Left renal pelvis (tissue), 4 donors: ENCODE data around the gene SORT1. TPM values are rescaled to one million over a fixed set of nuclear protein-coding genes. Genes with fewer than 3 reads are reported as not detected.
"Not testable (repeated sequence)": the region's sequence is repeated elsewhere in the genome, so short reads cannot be mapped to it uniquely, and the experiment has no call there.

ENCODE experiments used
- DNase-seq, 4 donors: peaks; one replicate each; pipeline ENCODE4 v3.0.0-alpha.2; 2013; ENCODE audit warnings: low read depth in 4 of 4, low spot score in 3 of 4
- polyA plus RNA-seq, 4 donors: library from polyadenylated mRNA; unstranded; fragments of 120-200 nt; gene quantifications; one replicate each; pipeline ENCODE4 v1.2.1, GENCODE V29; 2013; ENCODE audit not compliant: insufficient read length in 4 of 4

SORT1 gene
- polyA plus RNA-seq, 4 donors: 25.7 to 63.4 (median 58.9) TPM

- no peak for DNase-seq
These were observed 866 bp upstream of the SORT1 start for GRCh38 chr1:109398343-109399225.

- no peak for DNase-seq
These were observed 692 bp downstream of the SORT1 start for GRCh38 chr1:109396871-109397580.

- DNase-seq: no peak
These were observed 1.2 kb downstream of the SORT1 start for GRCh38 chr1:109396513-109396839.

GRCh38 chr1:109395602-109396512 lies 1.9 kb downstream of the SORT1 start:
- no peak for DNase-seq

- DNase-seq: not testable (repeated sequence)
These were observed 2.5 kb downstream of the SORT1 start for GRCh38 chr1:109395282-109395599.

- no peak for DNase-seq
These were observed 3.0 kb downstream of the SORT1 start for GRCh38 chr1:109394591-109395281.

- no peak for DNase-seq
These were observed 4.0 kb downstream of the SORT1 start for GRCh38 chr1:109393617-109394233.

- DNase-seq: no peak
These were observed 4.7 kb downstream of the SORT1 start for GRCh38 chr1:109392788-109393616.

- DNase-seq: no peak
These were observed 5.5 kb downstream of the SORT1 start for GRCh38 chr1:109392037-109392787.

- DNase-seq: no peak
These were observed 6.1 kb downstream of the SORT1 start for GRCh38 chr1:109391626-109392025.

GRCh38 chr1:109391157-109391556 lies 6.6 kb downstream of the SORT1 start:
- DNase-seq: no peak

- DNase-seq: no peak
These were observed 7.9 kb downstream of the SORT1 start for GRCh38 chr1:109389638-109390341.

- DNase-seq: no peak
These were observed 8.7 kb downstream of the SORT1 start for GRCh38 chr1:109388884-109389637.

GRCh38 chr1:109388208-109388711 lies 9.5 kb downstream of the SORT1 start:
- DNase-seq: no peak

- DNase-seq: no peak
These were observed 11.5 kb downstream of the SORT1 start for GRCh38 chr1:109386054-109386717.

- DNase-seq: no peak
These were observed 12.3 kb downstream of the SORT1 start for GRCh38 chr1:109385417-109385816.
